GM20000 (cell line): ENCODE measurements around the gene WIPF2.

Experiments used
- DNase-seq: peaks from one replicate; pipeline ENCODE4 v3.0.0; 2012; ENCODE audit warnings: low spot score
- TF ChIP-seq, protein P1 (sequence below): IDR thresholded peaks from 2 replicates; pipeline ENCODE4 v1.5.1; 2012; ENCODE audit warnings: mild to moderate bottlenecking, control low read depth; ENCODE audit errors: extremely low read depth, missing control alignments

The WIPF2 gene

GRCh38 chr17:40281663-40282062, 62.6 kb downstream of the WIPF2 start:
- TF ChIP-seq, protein P1, sequence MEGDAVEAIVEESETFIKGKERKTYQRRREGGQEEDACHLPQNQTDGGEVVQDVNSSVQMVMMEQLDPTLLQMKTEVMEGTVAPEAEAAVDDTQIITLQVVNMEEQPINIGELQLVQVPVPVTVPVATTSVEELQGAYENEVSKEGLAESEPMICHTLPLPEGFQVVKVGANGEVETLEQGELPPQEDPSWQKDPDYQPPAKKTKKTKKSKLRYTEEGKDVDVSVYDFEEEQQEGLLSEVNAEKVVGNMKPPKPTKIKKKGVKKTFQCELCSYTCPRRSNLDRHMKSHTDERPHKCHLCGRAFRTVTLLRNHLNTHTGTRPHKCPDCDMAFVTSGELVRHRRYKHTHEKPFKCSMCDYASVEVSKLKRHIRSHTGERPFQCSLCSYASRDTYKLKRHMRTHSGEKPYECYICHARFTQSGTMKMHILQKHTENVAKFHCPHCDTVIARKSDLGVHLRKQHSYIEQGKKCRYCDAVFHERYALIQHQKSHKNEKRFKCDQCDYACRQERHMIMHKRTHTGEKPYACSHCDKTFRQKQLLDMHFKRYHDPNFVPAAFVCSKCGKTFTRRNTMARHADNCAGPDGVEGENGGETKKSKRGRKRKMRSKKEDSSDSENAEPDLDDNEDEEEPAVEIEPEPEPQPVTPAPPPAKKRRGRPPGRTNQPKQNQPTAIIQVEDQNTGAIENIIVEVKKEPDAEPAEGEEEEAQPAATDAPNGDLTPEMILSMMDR, result no peak
- DNase-seq, result no peak

DNA sequence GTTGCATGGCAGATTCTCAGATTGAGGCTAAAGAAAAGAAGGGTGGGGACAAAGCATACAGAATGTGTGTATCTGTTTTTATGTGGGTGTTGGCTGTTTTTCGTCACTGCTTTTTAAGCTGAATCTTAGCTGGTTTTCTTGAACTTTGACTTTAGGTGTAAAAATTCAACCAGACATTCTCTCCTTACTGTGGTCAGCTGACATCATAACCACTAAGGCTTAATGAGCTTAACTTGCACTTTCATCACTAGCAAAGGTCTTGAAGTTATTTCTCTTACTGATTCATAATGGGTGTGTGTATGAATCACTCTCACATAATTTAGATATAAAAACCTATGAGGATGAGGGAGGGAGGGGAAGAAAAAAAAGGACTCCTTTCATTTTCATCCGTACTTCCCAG, 64.6 kb downstream of the WIPF2 start:
- peak; percentile 40 for DNase-seq
- TF ChIP-seq, protein P1, result no peak

- TF ChIP-seq, protein P1, result no peak
- no peak for DNase-seq
Observed at GRCh38 chr17:40284085-40284713, 65.1 kb downstream of the WIPF2 start.

DNA sequence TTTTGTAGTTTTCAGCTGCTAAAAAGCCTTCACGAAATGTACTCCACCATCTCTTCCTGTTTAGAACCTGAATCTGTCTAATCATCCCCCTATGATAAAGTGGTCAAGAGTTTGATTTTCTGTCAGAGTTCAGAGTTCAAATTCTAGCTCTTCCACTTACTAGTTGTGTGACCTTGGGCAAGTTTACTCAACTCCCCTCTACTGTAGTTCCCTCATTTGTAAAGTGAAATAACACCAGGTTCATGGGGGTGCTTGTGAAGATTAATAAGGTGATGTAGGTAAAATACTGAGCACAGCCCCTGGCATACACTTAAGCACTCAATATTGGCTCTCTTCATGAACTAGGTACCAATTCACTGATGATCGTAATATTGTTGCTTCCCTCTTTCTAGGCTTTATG, 67.4 kb downstream of the WIPF2 start:
- TF ChIP-seq, protein P1, result no peak
- no peak for DNase-seq

GRCh38 chr17:40287159-40287493, 68.0 kb downstream of the WIPF2 start:
- DNase-seq, result no peak
- TF ChIP-seq, protein P1, result no peak

DNA sequence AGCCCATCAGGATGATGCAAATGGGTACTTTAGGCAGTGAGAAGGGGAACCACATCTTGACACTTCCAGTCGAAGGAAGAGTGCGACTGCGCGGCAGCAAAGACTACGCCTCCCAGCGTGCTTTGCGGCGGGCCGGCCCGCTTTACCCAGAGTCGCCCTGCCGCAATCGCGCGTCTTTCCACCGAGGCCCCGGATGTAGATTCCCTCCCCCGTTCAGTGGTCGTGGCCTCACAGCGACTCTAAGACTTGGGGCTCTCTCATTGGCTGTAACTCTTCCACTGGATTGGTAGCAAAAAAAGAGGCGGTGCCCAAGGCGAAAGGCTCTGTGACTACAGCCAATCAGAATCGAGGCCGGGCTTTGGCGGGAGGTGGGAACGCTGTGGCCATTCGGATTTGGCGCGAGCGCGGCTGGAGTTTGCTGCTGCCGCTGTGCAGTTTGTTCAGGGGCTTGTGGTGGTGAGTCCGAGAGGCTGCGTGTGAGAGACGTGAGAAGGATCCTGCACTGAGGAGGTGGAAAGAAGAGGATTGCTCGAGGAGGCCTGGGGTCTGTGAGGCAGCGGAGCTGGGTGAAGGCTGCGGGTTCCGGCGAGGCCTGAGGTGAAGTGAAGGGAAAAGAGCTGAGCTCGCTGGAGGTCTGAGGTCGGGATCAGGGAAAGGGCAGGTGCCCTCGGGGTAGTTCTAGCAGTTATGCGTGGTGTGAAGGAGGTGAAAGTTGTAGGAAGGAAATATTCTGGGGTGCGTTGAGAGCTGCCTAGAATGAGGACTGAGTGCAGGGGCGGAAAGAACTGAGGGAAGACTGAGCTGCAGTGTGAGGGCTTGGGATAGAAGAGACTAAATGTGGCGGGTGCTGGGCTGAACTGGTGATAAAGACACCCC, 68.6 kb downstream of the WIPF2 start, which contains the start of gene CDC6:
TSS of gene CDC6 (plus strand) at position 386 of the 876 bp plus-strand sequence. CDS start 1,542 bp downstream, outside the sequence.
- TF ChIP-seq, protein P1, result no peak
- DNase-seq, result peak; percentile 93

GRCh38 chr17:40290629-40291280, 71.7 kb downstream of the WIPF2 start:
- peak; percentile 40 for DNase-seq
- TF ChIP-seq, protein P1, result no peak
